Measurements from ENCODE around the gene FOXK2. TPM values are rescaled to one million over a fixed set of nuclear protein-coding genes. Genes with fewer than 3 reads are reported as not detected.
"Not testable (repeated sequence)": the region's sequence is repeated elsewhere in the genome, so short reads cannot be mapped to it uniquely, and the experiment has no call there.

Gene FOXK2
- total and polyA plus RNA-seq, 2 donors (not counting 1 experiment from before 2014, with no cell fraction given): 19.7 to 62.7 TPM

GRCh38 chr17:82552580-82552979 lies 33.0 kb downstream of the FOXK2 start:
- Histone ChIP-seq H3K27me3 (replicated peaks in 1 of 4; ENCODE audit: control extremely low read depth in 1 of 4, control insufficient read depth in 3 of 4, insufficient read depth in 4 of 4, low read length in 3 of 4) (no peaks in the 10 kb centered on the region), H2AFZ (ENCODE audit: insufficient read depth, low read depth, low read length, poor library complexity, severe bottlenecking) (no peak overlapping the region), H3K4me2 (replicated peaks; ENCODE audit: low read depth, low read length, poor library complexity, severe bottlenecking) (no peak overlapping the region), H3K36me3 (replicated peaks in 1 of 2; ENCODE audit: control extremely low read depth in 1 of 2, control insufficient read depth in 1 of 2, extremely low read depth in 1 of 2, insufficient read depth in 2 of 2, low read length in 1 of 2) (peaks cover 0 to 1% of the 10 kb centered on the region in 2 experiments), H4K20me1 (ENCODE audit: control insufficient read depth, insufficient read depth, low read length, poor library complexity, severe bottlenecking) (peaks cover 86% of the 10 kb centered on the region), H3K9me3 (ENCODE audit: control extremely low read depth in 1 of 3, control insufficient read depth in 2 of 3, insufficient read depth in 1 of 3, low read length in 2 of 3) (no peaks in the 10 kb centered on the region), H3K27ac (ENCODE audit: low read length in 2 of 2) (no peak overlapping the region), H3K4me3 (ENCODE audit: control extremely low read depth in 1 of 5, extremely low read depth in 1 of 5, insufficient read depth in 1 of 5, low read depth in 2 of 5, low read length in 4 of 5) (no peak overlapping the region), H3K79me2 (ENCODE audit: control insufficient read depth, insufficient read depth, low read length) (peaks cover 82% of the 10 kb centered on the region), H3K4me1 (ENCODE audit: control insufficient read depth in 2 of 2, insufficient read depth in 2 of 2, low read length in 2 of 2) (peaks cover 15 to 28% of the 10 kb centered on the region in 2 donors), H3K9ac (ENCODE audit: low read length) (no peak overlapping the region)
- TF ChIP-seq EZH2 (IDR thresholded peaks at IDR 0.05; ENCODE audit: borderline replicate concordance, insufficient read depth, low read depth, low read length, poor library complexity, severe bottlenecking) (no peak), CTCF (IDR thresholded peaks at IDR 0.05) (no peak)
- no peaks in the 10 kb centered on the region for H3K9me3 Mint-ChIP-seq (ENCODE audit: insufficient read depth)
- ATAC-seq (ENCODE audit: low read depth): no peak
- intact Hi-C loops (cut with micrococcal nuclease): loop anchor here (1.0 to 10.0 kb wide), 4 partner anchors 32 to 518 kb away; partner anchors contain the start of genes DCXR, HEXD, NARF and OGFOD3
- DNase-seq: no peak
- H3K27ac Mint-ChIP-seq: no peak overlapping the region
- H3K4me1 Mint-ChIP-seq: peaks cover 40% of the 10 kb centered on the region
- WGBS (ENCODE audit: insufficient coverage): 96% methylated on average over 13 of the region's 13 CpGs
- CTCF ChIA-PET: interaction anchor here (1.4 to 4.3 kb wide), 5 partner anchors 56 to 209 kb away, joined by 3 to 43 read pairs (median 6); no protein-coding TSS in a partner anchor
- no peak overlapping the region for H3K4me3 Mint-ChIP-seq
- H3K27me3 Mint-ChIP-seq: no peaks in the 10 kb centered on the region
- POLR2A ChIA-PET: no interaction called here

- Histone ChIP-seq H3K27me3 (replicated peaks in 1 of 4; ENCODE audit: control extremely low read depth in 1 of 4, control insufficient read depth in 3 of 4, insufficient read depth in 4 of 4, low read length in 3 of 4) (no peaks in the 10 kb centered on the region), H3K9ac (ENCODE audit: low read length) (no peak overlapping the region), H3K79me2 (ENCODE audit: control insufficient read depth, insufficient read depth, low read length) (peaks cover 82% of the 10 kb centered on the region), H3K36me3 (replicated peaks in 1 of 2; ENCODE audit: control extremely low read depth in 1 of 2, control insufficient read depth in 1 of 2, extremely low read depth in 1 of 2, insufficient read depth in 2 of 2, low read length in 1 of 2) (peaks cover 0 to 3% of the 10 kb centered on the region in 2 experiments), H2AFZ (ENCODE audit: insufficient read depth, low read depth, low read length, poor library complexity, severe bottlenecking) (no peak overlapping the region), H4K20me1 (ENCODE audit: control insufficient read depth, insufficient read depth, low read length, poor library complexity, severe bottlenecking) (peaks cover 86% of the 10 kb centered on the region), H3K4me3 (ENCODE audit: control extremely low read depth in 1 of 5, extremely low read depth in 1 of 5, insufficient read depth in 1 of 5, low read depth in 2 of 5, low read length in 4 of 5) (no peak overlapping the region), H3K4me1 (ENCODE audit: control insufficient read depth in 2 of 2, insufficient read depth in 2 of 2, low read length in 2 of 2) (peaks cover 15 to 28% of the 10 kb centered on the region in 2 donors), H3K4me2 (replicated peaks; ENCODE audit: low read depth, low read length, poor library complexity, severe bottlenecking) (no peak overlapping the region), H3K27ac (ENCODE audit: low read length in 2 of 2) (no peak overlapping the region), H3K9me3 (ENCODE audit: control extremely low read depth in 1 of 3, control insufficient read depth in 2 of 3, insufficient read depth in 1 of 3, low read length in 2 of 3) (no peaks in the 10 kb centered on the region)
- intact Hi-C loops (cut with micrococcal nuclease): loop anchor here (2.0 to 10.0 kb wide), 3 partner anchors 33 to 519 kb away; partner anchors contain the start of genes DCXR, HEXD, OGFOD3 and RAC3
- WGBS (ENCODE audit: insufficient coverage): 94% methylated on average over 14 of the region's 18 CpGs
- TF ChIP-seq CTCF (IDR thresholded peaks at IDR 0.05): no peak
- no peak for TF ChIP-seq EZH2 (IDR thresholded peaks at IDR 0.05; ENCODE audit: borderline replicate concordance, insufficient read depth, low read depth, low read length, poor library complexity, severe bottlenecking)
- no peak overlapping the region for H3K27ac Mint-ChIP-seq
- ATAC-seq (ENCODE audit: low read depth) (no peak), DNase-seq (no peak)
- H3K9me3 Mint-ChIP-seq (ENCODE audit: insufficient read depth): no peaks in the 10 kb centered on the region
- POLR2A ChIA-PET: no interaction called here
- CTCF ChIA-PET: interaction anchor here (0.8 to 4.3 kb wide), 25 partner anchors 7 to 220 kb away, joined by 3 to 43 read pairs (median 4); no protein-coding TSS in a partner anchor
- H3K27me3 Mint-ChIP-seq: no peaks in the 10 kb centered on the region
- H3K4me3 Mint-ChIP-seq: no peak overlapping the region
- peaks cover 37% of the 10 kb centered on the region for H3K4me1 Mint-ChIP-seq
Measured at GRCh38 chr17:82553210-82553930, 33.8 kb downstream of the FOXK2 start.

- 93% methylated on average over 2 of the region's 2 CpGs for WGBS (ENCODE audit: insufficient coverage)
- H3K27ac Mint-ChIP-seq; H3K9me3 ChIP-seq (ENCODE audit: control extremely low read depth in 1 of 3, control insufficient read depth in 2 of 3, insufficient read depth in 1 of 3, low read length in 2 of 3); H3K9me3 Mint-ChIP-seq (ENCODE audit: insufficient read depth); H3K27me3 ChIP-seq (replicated peaks in 1 of 4; ENCODE audit: control extremely low read depth in 1 of 4, control insufficient read depth in 3 of 4, insufficient read depth in 4 of 4, low read length in 3 of 4); H3K9ac ChIP-seq (ENCODE audit: low read length); DNase-seq; H3K36me3 ChIP-seq (replicated peaks in 1 of 2; ENCODE audit: control extremely low read depth in 1 of 2, control insufficient read depth in 1 of 2, extremely low read depth in 1 of 2, insufficient read depth in 2 of 2, low read length in 1 of 2); H3K4me3 ChIP-seq (ENCODE audit: control extremely low read depth in 1 of 5, extremely low read depth in 1 of 5, insufficient read depth in 1 of 5, low read depth in 2 of 5, low read length in 4 of 5); ATAC-seq (ENCODE audit: low read depth); H3K27me3 Mint-ChIP-seq; H3K4me2 ChIP-seq (replicated peaks; ENCODE audit: low read depth, low read length, poor library complexity, severe bottlenecking); H3K27ac ChIP-seq (ENCODE audit: low read length in 2 of 2); H2AFZ ChIP-seq (ENCODE audit: insufficient read depth, low read depth, low read length, poor library complexity, severe bottlenecking); H3K4me3 Mint-ChIP-seq; CTCF ChIA-PET; POLR2A ChIA-PET: not testable (repeated sequence)
- H3K4me1 Mint-ChIP-seq: peaks cover 27% of the 10 kb centered on the region
- H3K4me1 ChIP-seq (ENCODE audit: control insufficient read depth in 2 of 2, insufficient read depth in 2 of 2, low read length in 2 of 2): peaks cover 7 to 14% of the 10 kb centered on the region in 2 donors
- peaks cover 88% of the 10 kb centered on the region for H4K20me1 ChIP-seq (ENCODE audit: control insufficient read depth, insufficient read depth, low read length, poor library complexity, severe bottlenecking)
- intact Hi-C loops (cut with micrococcal nuclease): loop anchor here (10.0 kb wide), 1 partner anchor 523 kb away; the partner anchor contains the start of genes DCXR and RAC3
- H3K79me2 ChIP-seq (ENCODE audit: control insufficient read depth, insufficient read depth, low read length): peaks cover 90% of the 10 kb centered on the region
Measured at GRCh38 chr17:82557510-82557909, 38.0 kb downstream of the FOXK2 start.

All from B cell (primary cell).